HepG2 (cell line): ENCODE measurements around the gene TEAD3. TPM values are rescaled to one million over a fixed set of nuclear protein-coding genes. Genes with fewer than 3 reads are reported as not detected.
A peak's percentile ranks its signal among the peaks of the same experiment; 100 is the strongest.

Source experiments
- ATAC-seq: fragments of 200-7000 bp; cut with Tn5 transposase; 3 replicates; pipeline ENCODE4 v1.9.1; 2020; ENCODE audit warnings: mild to moderate bottlenecking, moderate library complexity
- BruUV-seq: library from RNA; stranded (reverse); fragments of 400-500 nt; replicated peaks from 2 replicates; lab custom pipeline; 2021; lab: Mats Ljungman, UMichigan
- CTCF ChIA-PET: fragments of 300-600 bp; formaldehyde crosslinking; extraction: SDS; loops from one replicate; lab custom pipeline; 2021; ENCODE audit warnings: low total read pairs, inconsistent platforms, low intra/inter-chr PET ratio; lab: Yijun Ruan, JAX
- POLR2A ChIA-PET: fragments of 350-600 bp; sonication (Branson Sonifier 250); formaldehyde crosslinking; loops from one replicate; lab custom pipeline; 2020; ENCODE audit warnings: antibody characterized with exemption, inconsistent platforms; lab: Yijun Ruan, JAX
- DNase-seq: peaks from one replicate; pipeline ENCODE4 v3.0.0-alpha.2; 2015; ENCODE audit warnings: low spot score
- FAIRE-seq: peaks from 3 replicates; lab custom pipeline; 2011; peaks lifted over from hg19 to GRCh38; lab: Jason Lieb, UNC
- H2AFZ ChIP-seq: one replicate; pipeline ENCODE4 v1.6.1; 2011; ENCODE audit warnings: low read length, inconsistent platforms
- H3K27ac ChIP-seq: fragments of 300-600 bp; 3 replicates; pipeline ENCODE4 v1.8.0; 2011; ENCODE audit warnings: mixed run types, mild to moderate bottlenecking, mixed read lengths, low read length, inconsistent platforms; ENCODE audit not compliant: insufficient read depth; ENCODE audit errors: extremely low read length
- H3K27me3 ChIP-seq, 2 experiments: fragments of 200-600 bp in 1 of 2; 2 replicates in 1 of 2; 3 replicates in 1 of 2; pipeline versions ENCODE4 v1.6.0 to v1.8.0; 2011; ENCODE audit warnings: low read length in 2 of 2, mild to moderate bottlenecking in 2 of 2, moderate library complexity in 2 of 2, inconsistent platforms in 1 of 2; ENCODE audit not compliant: insufficient read depth in 2 of 2, control insufficient read depth in 1 of 2
- H3K36me3 ChIP-seq, 2 experiments: fragments of 200-600 bp in 1 of 2; replicated peaks in 1 of 2; 2 replicates in 1 of 2; 3 replicates in 1 of 2; pipeline versions ENCODE4 v1.5.1 to v1.8.0; 2011; ENCODE audit warnings: low read length in 2 of 2, inconsistent platforms in 1 of 2; ENCODE audit not compliant: insufficient read depth in 2 of 2, control insufficient read depth in 1 of 2
- H3K4me1 ChIP-seq: 2 replicates; pipeline ENCODE4 v1.5.1; 2012; ENCODE audit warnings: low read length, inconsistent platforms; ENCODE audit not compliant: insufficient read depth
- H3K4me2 ChIP-seq: 2 replicates; pipeline ENCODE4 v1.6.0; 2011; ENCODE audit warnings: low read depth, low read length, inconsistent platforms
- H3K4me3 ChIP-seq, 3 experiments: fragments of 200-600 bp in 1 of 3; sonication (generic), shearing (Covaris generic) in 1 of 3; replicated peaks in 1 of 3; 2 replicates each; pipeline ENCODE4 v1.5.1; 2011 to 2016; ENCODE audit warnings: low read length in 3 of 3, inconsistent platforms in 2 of 3, low read depth in 2 of 3, mild to moderate bottlenecking in 2 of 3, control low read depth in 1 of 3, mixed read lengths in 1 of 3; ENCODE audit not compliant: insufficient read depth in 1 of 3
- H3K79me2 ChIP-seq: one replicate; pipeline ENCODE4 v1.6.1; 2011; ENCODE audit warnings: low read length, inconsistent platforms; ENCODE audit not compliant: insufficient read depth
- H3K9ac ChIP-seq: 2 replicates; pipeline ENCODE4 v1.6.0; 2011; ENCODE audit warnings: mild to moderate bottlenecking, low read depth, low read length, inconsistent platforms; ENCODE audit not compliant: insufficient read depth
- H3K9me3 ChIP-seq: 2 replicates; pipeline ENCODE4 v1.5.1; 2012; ENCODE audit warnings: mild to moderate bottlenecking, low read length
- H4K20me1 ChIP-seq: 2 replicates; pipeline ENCODE4 v1.6.0; 2011; ENCODE audit warnings: inconsistent platforms, mild to moderate bottlenecking, low read length, moderate library complexity; ENCODE audit not compliant: insufficient read depth
- HNRNPK ChIP-seq: fragments of 200-400 bp; formaldehyde crosslinking; IDR thresholded peaks from 2 replicates; pipeline ENCODE4 v1.6.1; 2018; ENCODE audit warnings: low read length, low read depth, moderate library complexity, mild to moderate bottlenecking; ENCODE audit not compliant: poor library complexity, severe bottlenecking
- IRF1 ChIP-seq: sonication (generic); formaldehyde crosslinking; IDR thresholded peaks from 2 replicates; pipeline ENCODE4 v1.4.0; 2020; ENCODE audit warnings: low read depth, mild to moderate bottlenecking, missing genetic modification reagents
- POLR2A ChIP-seq, 2 experiments: IDR thresholded peaks; 2 replicates each; pipeline ENCODE4 v1.6.1; 2011; ENCODE audit warnings: low read depth in 2 of 2, low read length in 2 of 2, mild to moderate bottlenecking in 1 of 2, moderate library complexity in 1 of 2; ENCODE audit not compliant: insufficient read depth in 1 of 2
- ZNF546 ChIP-seq: sonication (generic); formaldehyde crosslinking; conservative IDR thresholded peaks from 2 replicates; pipeline ENCODE4 v1.8.1; 2023; ENCODE audit warnings: mild to moderate bottlenecking, missing genetic modification reagents
- WGBS: methylation state at CpG from one replicate; pipeline ENCODE4 v1.1.6; 2017; ENCODE audit warnings: low lambda C conversion rate; 5-methylcytosine and 5-hydroxymethylcytosine counted together
- in situ Hi-C: cut with HindIII; loops from 2 replicates; pipeline ENCODE4 v1.10.0; 2017; ENCODE audit warnings: low pct_unique_long_range_greater_than_20kb; ENCODE audit not compliant: extremely low pct_ligation_motif_present
- intact Hi-C: fragments of 100-400 bp; cut with micrococcal nuclease; formaldehyde crosslinking; loops from one replicate; pipeline ENCODE4 v1.10.0; 2022; ENCODE audit not compliant: unreplicated experiment
- polyA plus RNA-seq, 8 experiments: library from polyadenylated mRNA; depleted of rRNA in 3 of 8; stranded (reverse) in 7 of 8; unstranded in 1 of 8; fragments of >200 nt; fragmentation: Illumina TruSeq in 4 of 8; extraction: Trizol in 4 of 8; gene quantifications; 2 replicates each; pipeline versions ENCODE4 v1.2.1 to v1.2.3, GENCODE V29; 2011 to 2016; ENCODE audit warnings: low read depth in 4 of 8, missing spikeins in 1 of 8, mixed read lengths in 1 of 8; ENCODE audit not compliant: insufficient read depth in 1 of 8
- total RNA-seq, 5 experiments: library from RNA; depleted of rRNA; stranded (reverse); fragments of >200 nt; fragmentation: Illumina TruSeq; extraction: Trizol; gene quantifications; 2 replicates each; pipeline ENCODE4 v1.2.3, GENCODE V29; 2016; ENCODE audit warnings: low read depth in 1 of 5
- TF ChIP-seq, protein P1 (sequence below), 2 experiments: sonication (generic) in 1 of 2; formaldehyde crosslinking in 1 of 2; IDR thresholded peaks; 2 replicates each; pipeline versions ENCODE4 v1.4.0 to v1.6.1; 2018 to 2020; ENCODE audit warnings: missing genetic modification reagents in 2 of 2, borderline replicate concordance in 1 of 2, low read depth in 1 of 2, mild to moderate bottlenecking in 1 of 2, missing biosample characterization in 1 of 2

Gene TEAD3
- total and polyA plus RNA-seq, 2 of the 13 experiments (the other 11 are each of a cell fraction or from before 2014, with no cell fraction given) = 15.1 to 16.5 TPM

DNA sequence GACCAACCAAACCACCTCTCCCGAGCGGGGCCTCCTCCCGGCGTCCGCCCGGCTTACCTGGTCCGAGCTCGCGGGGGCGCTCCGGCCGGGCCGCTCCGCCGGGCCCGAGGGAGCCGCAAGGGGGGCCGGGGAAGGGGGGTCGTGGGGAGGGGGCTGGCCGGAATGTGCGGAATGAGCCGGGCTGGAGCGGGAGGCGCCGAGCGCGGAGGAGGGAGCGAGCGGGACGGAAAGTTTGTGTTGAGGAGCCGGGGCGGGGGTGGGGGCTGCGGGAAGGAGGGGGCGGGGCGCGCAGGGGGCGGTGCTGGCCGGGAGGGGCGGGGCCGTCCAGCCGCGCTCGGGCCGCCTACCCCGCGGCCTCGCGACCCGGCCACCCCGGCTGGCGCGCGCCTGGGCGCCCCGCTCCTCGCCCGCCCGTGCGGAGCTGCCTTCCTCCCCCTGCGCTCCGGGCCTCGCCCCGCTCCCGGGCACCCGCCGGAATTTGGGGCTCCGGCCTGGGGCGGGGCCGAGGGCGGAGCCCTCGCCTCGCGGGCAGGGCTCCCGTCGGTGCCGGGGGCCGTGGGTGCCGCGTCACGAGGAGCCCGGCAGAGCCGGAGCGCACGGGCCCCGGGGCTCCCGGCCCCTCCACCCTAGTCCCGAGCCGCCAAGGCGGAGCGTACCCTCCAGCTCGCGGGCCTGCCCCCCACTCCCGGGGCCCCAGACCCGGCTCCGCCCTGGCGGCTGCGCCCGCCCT is at the start of gene TEAD3 (continued):
- TF ChIP-seq, protein P1, sequence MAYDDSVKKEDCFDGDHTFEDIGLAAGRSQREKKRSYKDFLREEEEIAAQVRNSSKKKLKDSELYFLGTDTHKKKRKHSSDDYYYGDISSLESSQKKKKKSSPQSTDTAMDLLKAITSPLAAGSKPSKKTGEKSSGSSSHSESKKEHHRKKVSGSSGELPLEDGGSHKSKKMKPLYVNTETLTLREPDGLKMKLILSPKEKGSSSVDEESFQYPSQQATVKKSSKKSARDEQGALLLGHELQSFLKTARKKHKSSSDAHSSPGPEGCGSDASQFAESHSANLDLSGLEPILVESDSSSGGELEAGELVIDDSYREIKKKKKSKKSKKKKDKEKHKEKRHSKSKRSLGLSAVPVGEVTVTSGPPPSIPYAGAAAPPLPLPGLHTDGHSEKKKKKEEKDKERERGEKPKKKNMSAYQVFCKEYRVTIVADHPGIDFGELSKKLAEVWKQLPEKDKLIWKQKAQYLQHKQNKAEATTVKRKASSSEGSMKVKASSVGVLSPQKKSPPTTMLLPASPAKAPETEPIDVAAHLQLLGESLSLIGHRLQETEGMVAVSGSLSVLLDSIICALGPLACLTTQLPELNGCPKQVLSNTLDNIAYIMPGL (CRISPR knock-in tag; IDR thresholded peaks at IDR 0.05; ENCODE audit: borderline replicate concordance in 1 of 2, low read depth in 1 of 2) = 0 out of 4 replicates have a peak, but pooled peaks of 1 of the 2 experiments have one; percentile 43
- no peak for TF ChIP-seq ZNF546 (CRISPR knock-in tag)
- 0 out of 4 replicates have a peak, but pooled peaks of 1 of the 2 experiments have one; percentile 39 for TF ChIP-seq POLR2A (IDR thresholded peaks at IDR 0.05; ENCODE audit: insufficient read depth in 1 of 2, low read depth in 2 of 2, low read length in 2 of 2)

DNA sequence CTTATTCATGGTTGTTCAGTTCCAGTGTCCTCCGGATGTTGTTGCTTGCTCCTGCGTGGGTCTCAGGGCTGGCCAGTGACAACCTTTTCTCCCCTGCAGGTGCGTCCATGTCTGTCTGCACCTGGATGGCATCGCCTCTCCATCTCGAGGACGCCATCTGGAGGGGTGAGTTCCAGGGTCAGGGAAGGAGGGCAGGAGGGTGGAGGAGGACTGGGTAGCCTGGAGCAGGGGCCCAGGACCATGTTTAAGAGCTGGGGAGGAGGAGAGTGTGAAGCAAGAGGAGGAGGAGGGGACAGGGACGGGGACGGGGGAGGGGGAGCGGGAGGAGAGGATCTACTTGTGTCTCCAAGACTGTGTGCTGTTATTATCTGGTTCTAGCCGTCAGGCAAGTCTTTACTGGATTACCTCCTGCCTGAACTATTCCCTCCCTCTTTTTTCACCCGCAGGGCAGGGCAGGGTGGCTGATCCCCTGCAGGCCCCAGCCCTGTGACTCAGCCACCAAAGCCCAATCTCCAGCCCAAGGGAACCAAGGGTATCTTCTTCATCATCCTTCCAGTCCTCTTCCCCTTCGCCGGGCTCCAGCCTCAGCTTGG is 48.0 kb upstream of the TEAD3 start:
- peak; percentile 29; the same call in 2 of the 3 replicates for ATAC-seq
- no peaks in the 10 kb centered on the region for H3K36me3 ChIP-seq
- no peak for FAIRE-seq
- no peak overlapping the region for H3K4me3 ChIP-seq
- 20% methylated on average over 13 of the region's 13 CpGs for WGBS
- H4K20me1 ChIP-seq = no peaks in the 10 kb centered on the region
- H3K27me3 ChIP-seq = peaks cover 0 to 21% of the 10 kb centered on the region in 2 experiments
- intact Hi-C loops = no loop called here
- no peak overlapping the region for H3K9ac ChIP-seq
- H3K4me2 ChIP-seq = no peak overlapping the region
- H3K9me3 ChIP-seq = 0 out of 2 replicates have a peak, but pooled peaks cover under 1% of the 10 kb centered on the region
- H3K27ac ChIP-seq = no peak overlapping the region
- ChIA-PET POLR2A (no interaction called here), CTCF (no interaction called here)
- H3K4me1 ChIP-seq = peaks cover 7% of the 10 kb centered on the region; the same call in 1 of the 2 replicates
- H3K79me2 ChIP-seq = no peaks in the 10 kb centered on the region
- TF ChIP-seq IRF1 (CRISPR knock-in tag) (no peak), HNRNPK (peak; percentile 14)
- H2AFZ ChIP-seq = no peak overlapping the region
- no TSS peak for BruUV-seq
- DNase-seq = no peak
- in situ Hi-C loops = no loop called here
